DND-41 (cell line): ENCODE measurements around the gene WASF1.

Source experiments
- CTCF ChIP-seq: IDR thresholded peaks from 2 replicates; pipeline ENCODE4 v1.5.1; 2012; ENCODE audit warnings: borderline replicate concordance, low read length, moderate library complexity, mild to moderate bottlenecking; ENCODE audit not compliant: poor library complexity, severe bottlenecking; ENCODE audit errors: extremely low read depth
- EZH2 ChIP-seq: IDR thresholded peaks from 3 replicates; pipeline ENCODE4 v1.6.1; 2012; ENCODE audit warnings: borderline replicate concordance, low read depth, mild to moderate bottlenecking, moderate library complexity, low read length, inconsistent platforms; ENCODE audit not compliant: severe bottlenecking

DNA sequence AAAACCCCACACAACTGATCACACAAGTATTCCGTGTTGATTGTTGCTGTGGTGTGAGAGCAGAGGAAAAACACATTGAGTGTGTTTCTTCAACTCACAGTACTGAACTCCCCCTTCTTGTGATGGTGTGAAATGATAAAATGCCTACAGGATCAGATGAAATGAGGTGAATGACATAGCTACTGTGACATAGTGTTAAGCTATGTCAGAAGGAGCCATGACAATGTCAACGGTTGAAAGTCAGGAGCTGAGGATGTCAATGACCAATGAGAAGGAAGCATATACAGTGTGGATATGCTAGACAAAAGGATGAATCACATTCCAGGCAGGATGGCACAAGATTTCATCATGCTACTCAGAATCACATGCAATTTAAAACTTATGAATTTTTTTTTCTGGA is 38.8 kb downstream of the WASF1 start:
- TF ChIP-seq CTCF (no peak), EZH2 (no peak)
